ENCODE data around the gene CASP8AP2. TPM values are rescaled to one million over a fixed set of nuclear protein-coding genes. Genes with fewer than 3 reads are reported as not detected.

The CASP8AP2 gene
- total and polyA plus RNA-seq, 9 of the 15 experiments (the other 6 are each of a cell fraction or from before 2014, with no cell fraction given): 10.6 to 30.0 (median 19.1) TPM

DNA sequence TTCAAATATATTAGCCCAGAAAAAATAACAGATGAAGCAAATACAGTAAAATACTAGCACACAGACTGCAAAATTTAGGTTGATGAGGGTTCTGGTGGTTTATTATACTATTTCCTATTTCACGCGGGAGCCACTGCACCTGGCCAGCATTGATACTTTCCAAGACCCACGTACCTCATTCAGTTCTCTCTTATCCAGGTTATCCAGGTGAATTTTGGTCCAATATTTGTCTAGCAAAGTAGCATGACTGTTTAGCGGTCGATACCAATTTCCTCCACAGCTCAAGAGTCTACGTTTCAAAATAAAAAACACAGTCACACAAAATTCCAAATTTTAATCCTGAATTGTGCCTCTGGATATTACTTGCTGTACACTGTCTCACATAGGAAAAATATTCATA lies 44.8 kb upstream of the CASP8AP2 start:
- FAIRE-seq (no peak), ATAC-seq (no peak), DNase-seq (ENCODE audit: extremely low read depth in 1 of 4, low spot score in 3 of 4) (no peak)
- Histone ChIP-seq H3K27me3 (ENCODE audit: control insufficient read depth in 2 of 2, insufficient read depth in 2 of 2, low read length in 2 of 2) (no peaks in the 10 kb centered on the region), H4K20me1 (replicated peaks; ENCODE audit: control insufficient read depth, insufficient read depth, low read length) (no peaks in the 10 kb centered on the region; the same call in 1 of the 2 replicates), H3K79me2 (ENCODE audit: control insufficient read depth, insufficient read depth, low read length) (no peaks in the 10 kb centered on the region; the same call in 2 of the 3 replicates), H3K4me2 (ENCODE audit: insufficient read depth, low read length) (no peak overlapping the region), H3K27ac (ENCODE audit: extremely low read depth, low read depth, low read length) (no peak overlapping the region), H2AFZ (ENCODE audit: low read depth, low read length) (no peak overlapping the region), H3K4me3 (no peak overlapping the region), H3K9me1 (ENCODE audit: control insufficient read depth, insufficient read depth, low read length) (no peaks in the 10 kb centered on the region), H3K4me1 (replicated peaks in 1 of 2; ENCODE audit: control insufficient read depth in 2 of 2, insufficient read depth in 2 of 2, low read length in 2 of 2) (no peaks in the 10 kb centered on the region), H3K9ac (ENCODE audit: insufficient read depth in 1 of 2, low read depth in 2 of 2, low read length in 2 of 2) (no peak overlapping the region), H3K36me3 (ENCODE audit: control insufficient read depth, insufficient read depth, low read length) (peaks cover 89% of the 10 kb centered on the region), H3K9me3 (replicated peaks; ENCODE audit: control insufficient read depth, insufficient read depth, low read depth, low read length) (no peaks in the 10 kb centered on the region)
- no peak for TF ChIP-seq CBX3 (IDR thresholded peaks at IDR 0.05; ENCODE audit: borderline replicate concordance in 1 of 2, low read length in 2 of 2)
- no peak for TF ChIP-seq CBFA2T2 (conservative IDR thresholded peaks at IDR 0.05)
- TF ChIP-seq SREBF1 (IDR thresholded peaks at IDR 0.05; ENCODE audit: borderline replicate concordance, low read depth, low read length): no peak
- POLR2A ChIA-PET: no interaction called here
- CTCF ChIA-PET (ENCODE audit: low intra/inter-chr PET ratio): no interaction called here
- in situ Hi-C loops (cut with MboI): no loop called here
- 93% methylated on average over 6 of the region's 6 CpGs for WGBS (ENCODE audit: insufficient coverage, low coverage, missing lambda C conversion rate)
- no TSS peak for BruUV-seq (replicated peaks)
- intact Hi-C loops (cut with micrococcal nuclease): no loop called here

DNA sequence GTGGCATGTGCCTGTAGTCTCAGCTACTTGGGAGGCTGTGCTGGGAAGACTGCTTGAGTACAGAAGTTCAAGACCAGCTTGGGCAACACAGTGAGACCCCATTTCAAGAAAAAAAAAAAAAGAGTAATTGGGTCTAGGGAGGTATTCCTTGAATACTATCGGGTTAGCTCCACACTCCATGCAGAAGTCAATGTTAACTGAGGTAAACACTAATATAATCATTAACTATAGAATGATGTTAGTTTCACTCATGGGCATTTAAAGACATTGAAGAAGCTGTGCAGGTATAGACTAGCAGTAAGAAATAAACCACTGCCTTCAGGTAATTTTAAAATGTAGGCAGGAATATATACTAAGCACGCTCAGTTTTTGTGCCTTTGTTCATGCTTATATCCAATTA lies 42.7 kb upstream of the CASP8AP2 start:
- CTCF ChIA-PET (ENCODE audit: low intra/inter-chr PET ratio): no interaction called here
- no peak overlapping the region for H3K27ac ChIP-seq (ENCODE audit: extremely low read depth, low read depth, low read length)
- H3K79me2 ChIP-seq (ENCODE audit: control insufficient read depth, insufficient read depth, low read length): peaks cover 4% of the 10 kb centered on the region; the same call in 2 of the 3 replicates
- no peaks in the 10 kb centered on the region for H3K4me1 ChIP-seq (replicated peaks in 1 of 2; ENCODE audit: control insufficient read depth in 2 of 2, insufficient read depth in 2 of 2, low read length in 2 of 2)
- no peaks in the 10 kb centered on the region for H3K27me3 ChIP-seq (ENCODE audit: control insufficient read depth in 2 of 2, insufficient read depth in 2 of 2, low read length in 2 of 2)
- no peak for FAIRE-seq
- no peak for ATAC-seq
- H3K9me3 ChIP-seq (replicated peaks; ENCODE audit: control insufficient read depth, insufficient read depth, low read depth, low read length): no peaks in the 10 kb centered on the region
- no peak overlapping the region for H3K4me2 ChIP-seq (ENCODE audit: insufficient read depth, low read length)
- H3K9me1 ChIP-seq (ENCODE audit: control insufficient read depth, insufficient read depth, low read length): no peaks in the 10 kb centered on the region
- H3K4me3 ChIP-seq: no peak overlapping the region
- intact Hi-C loops (cut with micrococcal nuclease): no loop called here
- no peak overlapping the region for H3K9ac ChIP-seq (ENCODE audit: insufficient read depth in 1 of 2, low read depth in 2 of 2, low read length in 2 of 2)
- no TSS peak for BruUV-seq (replicated peaks)
- WGBS (ENCODE audit: insufficient coverage, low coverage, missing lambda C conversion rate): 89% methylated on average over 2 of the region's 2 CpGs
- in situ Hi-C loops (cut with MboI): no loop called here
- no peaks in the 10 kb centered on the region; the same call in 1 of the 2 replicates for H4K20me1 ChIP-seq (replicated peaks; ENCODE audit: control insufficient read depth, insufficient read depth, low read length)
- TF ChIP-seq ELF4 (CRISPR knock-in tag; IDR thresholded peaks at IDR 0.05) (no peak), ZC3H11A (IDR thresholded peaks at IDR 0.05; ENCODE audit: low read depth, low read length) (no peak)
- TF ChIP-seq, protein P1, sequence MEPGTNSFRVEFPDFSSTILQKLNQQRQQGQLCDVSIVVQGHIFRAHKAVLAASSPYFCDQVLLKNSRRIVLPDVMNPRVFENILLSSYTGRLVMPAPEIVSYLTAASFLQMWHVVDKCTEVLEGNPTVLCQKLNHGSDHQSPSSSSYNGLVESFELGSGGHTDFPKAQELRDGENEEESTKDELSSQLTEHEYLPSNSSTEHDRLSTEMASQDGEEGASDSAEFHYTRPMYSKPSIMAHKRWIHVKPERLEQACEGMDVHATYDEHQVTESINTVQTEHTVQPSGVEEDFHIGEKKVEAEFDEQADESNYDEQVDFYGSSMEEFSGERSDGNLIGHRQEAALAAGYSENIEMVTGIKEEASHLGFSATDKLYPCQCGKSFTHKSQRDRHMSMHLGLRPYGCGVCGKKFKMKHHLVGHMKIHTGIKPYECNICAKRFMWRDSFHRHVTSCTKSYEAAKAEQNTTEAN (CRISPR knock-in tag; IDR thresholded peaks at IDR 0.05): no peak
- TF ChIP-seq, protein P2, sequence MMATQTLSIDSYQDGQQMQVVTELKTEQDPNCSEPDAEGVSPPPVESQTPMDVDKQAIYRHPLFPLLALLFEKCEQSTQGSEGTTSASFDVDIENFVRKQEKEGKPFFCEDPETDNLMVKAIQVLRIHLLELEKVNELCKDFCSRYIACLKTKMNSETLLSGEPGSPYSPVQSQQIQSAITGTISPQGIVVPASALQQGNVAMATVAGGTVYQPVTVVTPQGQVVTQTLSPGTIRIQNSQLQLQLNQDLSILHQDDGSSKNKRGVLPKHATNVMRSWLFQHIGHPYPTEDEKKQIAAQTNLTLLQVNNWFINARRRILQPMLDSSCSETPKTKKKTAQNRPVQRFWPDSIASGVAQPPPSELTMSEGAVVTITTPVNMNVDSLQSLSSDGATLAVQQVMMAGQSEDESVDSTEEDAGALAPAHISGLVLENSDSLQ (IDR thresholded peaks at IDR 0.05): no peak
- TF ChIP-seq, protein P3, sequence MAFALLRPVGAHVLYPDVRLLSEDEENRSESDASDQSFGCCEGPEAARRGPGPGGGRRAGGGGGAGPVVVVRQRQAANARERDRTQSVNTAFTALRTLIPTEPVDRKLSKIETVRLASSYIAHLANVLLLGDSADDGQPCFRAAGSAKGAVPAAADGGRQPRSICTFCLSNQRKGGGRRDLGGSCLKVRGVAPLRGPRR (CRISPR knock-in tag; IDR thresholded peaks at IDR 0.05): no peak
- peaks cover 85% of the 10 kb centered on the region for H3K36me3 ChIP-seq (ENCODE audit: control insufficient read depth, insufficient read depth, low read length)
- H2AFZ ChIP-seq (ENCODE audit: low read depth, low read length): no peak overlapping the region
- POLR2A ChIA-PET: no interaction called here
- DNase-seq (ENCODE audit: extremely low read depth in 1 of 4, low spot score in 3 of 4): no peak

Data from K562 (cell line).